ENCODE data around the gene DDA1.
A peak's percentile ranks its signal among the peaks of the same experiment; 100 is the strongest.

DDA1 gene

GRCh38 chr19:17330262-17331044 is 21.1 kb downstream of the DDA1 start:
- Histone ChIP-seq H3K4me1 (ENCODE audit: control insufficient read depth, insufficient read depth, low read length) (peaks cover 13% of the 10 kb centered on the region), H3K27ac (ENCODE audit: low read length) (no peak overlapping the region)
- WGBS (ENCODE audit: insufficient coverage, insufficient read length): no CpG with 5 or more reads among the region's 24 CpGs

GRCh38 chr19:17331045-17331558 is 21.7 kb downstream of the DDA1 start:
- DNase-seq (ENCODE audit: low read depth, low spot score): no peak
- H3K4me3 ChIP-seq (ENCODE audit: low read length): no peak overlapping the region
- H3K27me3 ChIP-seq (ENCODE audit: control insufficient read depth, insufficient read depth, low read length): no peaks in the 10 kb centered on the region
- no peaks in the 10 kb centered on the region; the same call in 1 of the 2 replicates for H3K36me3 ChIP-seq (ENCODE audit: control insufficient read depth, insufficient read depth, low read length)
- H3K9me3 ChIP-seq (ENCODE audit: control insufficient read depth, insufficient read depth, low read length): no peaks in the 10 kb centered on the region
- no peak overlapping the region for H3K27ac ChIP-seq (ENCODE audit: low read length)
- H3K4me1 ChIP-seq (ENCODE audit: control insufficient read depth, insufficient read depth, low read length): peaks cover 13% of the 10 kb centered on the region
- WGBS (ENCODE audit: insufficient coverage, insufficient read length): no CpG with 5 or more reads among the region's 13 CpGs

More at GRCh38 chr19:17330262-17331044, 21.1 kb downstream of the DDA1 start:
- H3K36me3 ChIP-seq (ENCODE audit: control insufficient read depth, insufficient read depth, low read length): no peaks in the 10 kb centered on the region; the same call in 1 of the 2 replicates
- no peak overlapping the region for H3K4me3 ChIP-seq (ENCODE audit: low read length)
- H3K27me3 ChIP-seq (ENCODE audit: control insufficient read depth, insufficient read depth, low read length): no peaks in the 10 kb centered on the region
- DNase-seq (ENCODE audit: low read depth, low spot score): no peak
- H3K9me3 ChIP-seq (ENCODE audit: control insufficient read depth, insufficient read depth, low read length): no peaks in the 10 kb centered on the region

GRCh38 chr19:17332360-17332676 is 23.0 kb downstream of the DDA1 start:
- Histone ChIP-seq H3K27ac (ENCODE audit: low read length) (no peak overlapping the region), H3K4me3 (ENCODE audit: low read length) (no peak overlapping the region), H3K27me3 (ENCODE audit: control insufficient read depth, insufficient read depth, low read length) (no peaks in the 10 kb centered on the region), H3K4me1 (ENCODE audit: control insufficient read depth, insufficient read depth, low read length) (peaks cover 6% of the 10 kb centered on the region; the same call in 1 of the 2 replicates), H3K36me3 (ENCODE audit: control insufficient read depth, insufficient read depth, low read length) (no peaks in the 10 kb centered on the region), H3K9me3 (ENCODE audit: control insufficient read depth, insufficient read depth, low read length) (no peaks in the 10 kb centered on the region)
- WGBS (ENCODE audit: insufficient coverage, insufficient read length): no CpG with 5 or more reads among the region's 8 CpGs
- DNase-seq (ENCODE audit: low read depth, low spot score): no peak

- Histone ChIP-seq H3K36me3 (ENCODE audit: control insufficient read depth, insufficient read depth, low read length) (no peaks in the 10 kb centered on the region), H3K4me3 (ENCODE audit: low read length) (no peak overlapping the region), H3K27ac (ENCODE audit: low read length) (no peak overlapping the region), H3K4me1 (ENCODE audit: control insufficient read depth, insufficient read depth, low read length) (peaks cover 5% of the 10 kb centered on the region; the same call in 1 of the 2 replicates), H3K27me3 (ENCODE audit: control insufficient read depth, insufficient read depth, low read length) (no peaks in the 10 kb centered on the region), H3K9me3 (ENCODE audit: control insufficient read depth, insufficient read depth, low read length) (no peaks in the 10 kb centered on the region)
- no peak for DNase-seq (ENCODE audit: low read depth, low spot score)
- no CpG with 5 or more reads among the region's 45 CpGs for WGBS (ENCODE audit: insufficient coverage, insufficient read length)
Measured at GRCh38 chr19:17332677-17333581, 23.6 kb downstream of the DDA1 start.

- no peaks in the 10 kb centered on the region for H3K36me3 ChIP-seq (ENCODE audit: control insufficient read depth, insufficient read depth, low read length)
- no peaks in the 10 kb centered on the region for H3K27me3 ChIP-seq (ENCODE audit: control insufficient read depth, insufficient read depth, low read length)
- H3K27ac ChIP-seq (ENCODE audit: low read length): no peak overlapping the region
- no CpG with 5 or more reads among the region's 52 CpGs for WGBS (ENCODE audit: insufficient coverage, insufficient read length)
- H3K9me3 ChIP-seq (ENCODE audit: control insufficient read depth, insufficient read depth, low read length): no peaks in the 10 kb centered on the region
- peaks cover 9% of the 10 kb centered on the region; the same call in 1 of the 2 replicates for H3K4me1 ChIP-seq (ENCODE audit: control insufficient read depth, insufficient read depth, low read length)
- H3K4me3 ChIP-seq (ENCODE audit: low read length): peak overlapping the region; percentile 79
- DNase-seq (ENCODE audit: low read depth, low spot score): no peak
Measured at GRCh38 chr19:17333611-17334413, 24.4 kb downstream of the DDA1 start.

GRCh38 chr19:17334414-17335409 is 25.3 kb downstream of the DDA1 start, which contains the start of gene ANO8:
Gene ANO8, minus strand, starts transcription at chr19:17334855. Its CDS starts 185 bp downstream, at chr19:17334670.
- Histone ChIP-seq H3K4me1 (ENCODE audit: control insufficient read depth, insufficient read depth, low read length) (peaks cover 5% of the 10 kb centered on the region; the same call in 1 of the 2 replicates), H3K9me3 (ENCODE audit: control insufficient read depth, insufficient read depth, low read length) (no peaks in the 10 kb centered on the region), H3K36me3 (ENCODE audit: control insufficient read depth, insufficient read depth, low read length) (no peaks in the 10 kb centered on the region), H3K27me3 (ENCODE audit: control insufficient read depth, insufficient read depth, low read length) (no peaks in the 10 kb centered on the region), H3K4me3 (ENCODE audit: low read length) (peak within 1 kb of the TSS; percentile 79), H3K27ac (ENCODE audit: low read length) (no peak within 1 kb of the TSS)
- DNase-seq (ENCODE audit: low read depth, low spot score): peak; percentile 99
- no CpG with 5 or more reads among the region's 86 CpGs for WGBS (ENCODE audit: insufficient coverage, insufficient read length)

GRCh38 chr19:17335575-17335974 is 26.2 kb downstream of the DDA1 start:
- H3K4me3 ChIP-seq (ENCODE audit: low read length): no peak overlapping the region
- no peak for DNase-seq (ENCODE audit: low read depth, low spot score)
- no peak overlapping the region for H3K27ac ChIP-seq (ENCODE audit: low read length)
- WGBS (ENCODE audit: insufficient coverage, insufficient read length): no CpG with 5 or more reads among the region's 10 CpGs
- H3K36me3 ChIP-seq (ENCODE audit: control insufficient read depth, insufficient read depth, low read length): no peaks in the 10 kb centered on the region
- H3K27me3 ChIP-seq (ENCODE audit: control insufficient read depth, insufficient read depth, low read length): no peaks in the 10 kb centered on the region
- H3K9me3 ChIP-seq (ENCODE audit: control insufficient read depth, insufficient read depth, low read length): no peaks in the 10 kb centered on the region
- H3K4me1 ChIP-seq (ENCODE audit: control insufficient read depth, insufficient read depth, low read length): peaks cover 5% of the 10 kb centered on the region; the same call in 1 of the 2 replicates

- H3K27ac ChIP-seq (ENCODE audit: low read length): no peak within 1 kb of the TSS
- peak within 1 kb of the TSS; percentile 74 for H3K4me3 ChIP-seq (ENCODE audit: low read length)
- no peaks in the 10 kb centered on the region for H3K27me3 ChIP-seq (ENCODE audit: control insufficient read depth, insufficient read depth, low read length)
- peak; percentile 99 for DNase-seq (ENCODE audit: low read depth, low spot score)
- no CpG with 5 or more reads among the region's 41 CpGs for WGBS (ENCODE audit: insufficient coverage, insufficient read length)
- H3K36me3 ChIP-seq (ENCODE audit: control insufficient read depth, insufficient read depth, low read length): peaks cover 6% of the 10 kb centered on the region; the same call in 1 of the 2 replicates
- H3K9me3 ChIP-seq (ENCODE audit: control insufficient read depth, insufficient read depth, low read length): no peaks in the 10 kb centered on the region
- peaks cover 5% of the 10 kb centered on the region; the same call in 1 of the 2 replicates for H3K4me1 ChIP-seq (ENCODE audit: control insufficient read depth, insufficient read depth, low read length)
Measured at GRCh38 chr19:17336872-17337674, 27.7 kb downstream of the DDA1 start, which contains the start of gene GTPBP3. Gene GTPBP3, plus strand, starts transcription at chr19:17337553. Its CDS starts 59 bp downstream, at chr19:17337612.
